T-helper 2 cell treated with Interferon-gamma antibody and Interleukin-4, amounts not matched to agents 5 μg/mL and 100 μg/mL, for 36 hours (primary cell): ENCODE measurements around the gene NPRL2.

Experiments used
- DNase-seq: peaks from one replicate; pipeline ENCODE4 v3.0.0; 2021; ENCODE audit warnings: low spot score
- H3K27ac Mint-ChIP-seq: one replicate; pipeline ENCODE4 v1.8.0; 2021; ENCODE audit warnings: mild to moderate bottlenecking, mixed read lengths
- H3K27me3 Mint-ChIP-seq: one replicate; pipeline ENCODE4 v1.8.0; 2021; ENCODE audit warnings: low read depth, mixed read lengths
- H3K36me3 Mint-ChIP-seq: one replicate; pipeline ENCODE4 v1.8.0; 2021; ENCODE audit warnings: low read depth, mixed read lengths
- H3K4me1 Mint-ChIP-seq: one replicate; pipeline ENCODE4 v1.8.0; 2021; ENCODE audit warnings: low read depth, mixed read lengths
- H3K4me3 Mint-ChIP-seq: one replicate; pipeline ENCODE4 v1.8.0; 2022; ENCODE audit warnings: mild to moderate bottlenecking, moderate library complexity, mixed read lengths
- H3K9me3 Mint-ChIP-seq: one replicate; pipeline ENCODE4 v1.8.0; 2021; ENCODE audit warnings: mixed read lengths

NPRL2 gene

DNA sequence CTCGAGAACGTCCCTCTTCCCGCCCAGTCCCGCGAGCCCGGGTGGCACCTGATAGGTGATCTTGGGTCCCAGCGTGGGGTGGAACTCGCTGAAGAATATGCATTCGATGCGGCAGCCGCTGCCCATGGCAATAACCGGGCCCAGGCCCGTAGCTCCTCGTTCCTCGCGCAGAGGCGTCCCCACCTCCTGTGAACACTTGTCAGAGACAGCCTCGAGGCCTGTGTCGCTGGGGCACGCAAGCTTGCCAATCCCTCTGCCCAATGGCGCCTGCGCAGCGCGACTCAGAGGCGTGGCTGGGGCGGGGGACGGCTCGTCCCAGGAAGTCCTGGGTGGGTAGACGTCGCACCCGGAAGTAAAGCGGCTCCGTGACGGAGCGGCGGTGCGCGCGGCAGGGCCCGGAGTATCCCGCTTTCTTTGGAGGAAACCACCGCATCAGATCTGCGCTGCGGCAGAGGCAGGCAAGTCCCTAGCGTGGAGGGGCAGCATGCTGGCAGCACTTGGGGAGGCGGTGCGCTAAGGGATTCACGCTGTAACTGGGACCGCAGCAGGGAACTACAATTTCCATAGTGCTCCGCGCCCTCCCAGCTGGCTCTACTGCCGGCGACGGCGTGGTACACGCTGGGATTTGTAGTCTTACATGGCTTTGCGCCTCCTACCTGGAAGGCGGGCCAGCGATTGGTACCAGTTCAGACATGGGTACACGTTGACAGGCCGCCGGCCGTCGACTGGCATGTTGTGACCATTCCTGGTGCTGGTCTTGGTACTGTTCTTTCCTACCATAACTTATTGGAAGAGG, at the start of gene NPRL2, which contains the start of gene CYB561D2:
Gene NPRL2, minus strand, starts transcription at position 249 of the 796 bp plus-strand sequence. Its CDS starts 123 bp downstream, at position 126.
Gene CYB561D2, plus strand, starts transcription at position 336 of the 796 bp plus-strand sequence. CDS start 572 bp downstream, outside the sequence.
- peaks cover 46% of the 10 kb centered on the region for H3K4me1 Mint-ChIP-seq
- peak within 1 kb of the TSS; percentile 97 for H3K27ac Mint-ChIP-seq
- H3K9me3 Mint-ChIP-seq: no peaks in the 10 kb centered on the region
- H3K36me3 Mint-ChIP-seq: peaks cover 44% of the 10 kb centered on the region
- peak; percentile 99 for DNase-seq
- no peaks in the 10 kb centered on the region for H3K27me3 Mint-ChIP-seq
- peak within 1 kb of the TSS; percentile 93 for H3K4me3 Mint-ChIP-seq

DNA sequence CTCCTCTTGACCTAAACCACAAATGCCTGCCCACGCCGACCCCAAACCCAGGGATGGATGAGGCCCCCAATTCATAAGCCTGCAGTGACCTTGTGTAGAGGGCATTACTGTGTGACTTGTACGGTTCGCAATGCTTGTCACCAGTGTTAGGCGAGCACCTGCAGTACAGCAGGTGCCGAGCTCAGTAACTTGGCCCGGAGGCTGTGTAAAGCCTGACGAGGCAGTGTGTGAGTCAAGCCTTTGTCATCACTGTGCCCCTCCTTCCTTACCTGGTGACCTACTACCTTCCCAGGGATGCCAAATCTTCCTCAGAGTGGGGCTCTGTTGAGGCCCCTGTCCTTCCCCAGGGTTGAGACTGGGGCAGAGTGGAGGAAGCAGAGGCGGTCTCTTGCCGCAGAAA, 45.9 kb upstream of the NPRL2 start:
- Mint-ChIP-seq H3K4me3 (no peak overlapping the region), H3K27me3 (no peaks in the 10 kb centered on the region), H3K4me1 (peaks cover 4% of the 10 kb centered on the region), H3K36me3 (no peaks in the 10 kb centered on the region), H3K9me3 (no peaks in the 10 kb centered on the region), H3K27ac (no peak overlapping the region)
- DNase-seq: no peak

DNA sequence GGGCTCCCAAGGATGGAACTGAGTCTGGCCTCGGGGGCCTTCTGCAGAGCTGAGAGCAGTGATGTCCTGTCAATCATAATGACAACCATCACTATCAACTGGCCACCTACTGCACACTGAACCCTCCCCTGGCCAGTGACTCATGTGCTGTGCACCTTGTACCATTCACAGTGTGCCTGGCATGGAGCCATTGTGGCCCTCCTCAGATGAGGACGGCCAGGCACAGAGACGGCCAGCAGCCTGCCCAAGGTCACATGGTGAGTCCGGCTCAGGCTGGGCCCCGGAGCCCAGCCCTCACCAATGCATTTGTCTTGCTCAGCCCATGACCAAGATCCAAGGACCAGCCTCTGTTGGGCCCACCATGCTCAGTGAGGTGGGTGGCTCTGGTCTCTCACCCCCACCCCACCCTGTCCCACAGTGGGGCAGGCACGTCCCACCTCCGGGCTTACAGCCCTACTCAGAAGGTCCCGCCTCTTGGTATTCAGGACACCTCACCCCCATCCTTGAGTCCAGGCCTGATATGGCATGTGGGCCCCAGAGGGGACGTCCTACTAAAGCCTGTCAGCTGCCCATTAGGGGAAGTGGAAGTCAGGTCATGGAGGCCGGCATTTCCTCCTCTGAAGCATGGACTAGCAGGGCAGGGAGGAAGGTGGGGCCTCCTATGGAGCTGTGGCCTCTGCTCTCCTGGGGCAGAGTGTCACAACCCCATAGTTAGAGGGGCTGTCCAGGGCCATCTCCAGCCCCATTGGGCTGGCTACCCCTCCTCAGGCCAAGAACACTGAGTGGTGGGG, 44.7 kb upstream of the NPRL2 start:
- no peaks in the 10 kb centered on the region for H3K36me3 Mint-ChIP-seq
- no peaks in the 10 kb centered on the region for H3K9me3 Mint-ChIP-seq
- DNase-seq: no peak
- peaks cover 4% of the 10 kb centered on the region for H3K4me1 Mint-ChIP-seq
- no peak overlapping the region for H3K4me3 Mint-ChIP-seq
- no peak overlapping the region for H3K27ac Mint-ChIP-seq
- no peaks in the 10 kb centered on the region for H3K27me3 Mint-ChIP-seq

- DNase-seq: no peak
- H3K4me3 Mint-ChIP-seq: no peak overlapping the region
- H3K27me3 Mint-ChIP-seq: no peaks in the 10 kb centered on the region
- H3K27ac Mint-ChIP-seq: no peak overlapping the region
- H3K4me1 Mint-ChIP-seq: peaks cover 4% of the 10 kb centered on the region
- no peaks in the 10 kb centered on the region for H3K9me3 Mint-ChIP-seq
- no peaks in the 10 kb centered on the region for H3K36me3 Mint-ChIP-seq
Observed at GRCh38 chr3:50393061-50393460, 42.5 kb upstream of the NPRL2 start.

DNA sequence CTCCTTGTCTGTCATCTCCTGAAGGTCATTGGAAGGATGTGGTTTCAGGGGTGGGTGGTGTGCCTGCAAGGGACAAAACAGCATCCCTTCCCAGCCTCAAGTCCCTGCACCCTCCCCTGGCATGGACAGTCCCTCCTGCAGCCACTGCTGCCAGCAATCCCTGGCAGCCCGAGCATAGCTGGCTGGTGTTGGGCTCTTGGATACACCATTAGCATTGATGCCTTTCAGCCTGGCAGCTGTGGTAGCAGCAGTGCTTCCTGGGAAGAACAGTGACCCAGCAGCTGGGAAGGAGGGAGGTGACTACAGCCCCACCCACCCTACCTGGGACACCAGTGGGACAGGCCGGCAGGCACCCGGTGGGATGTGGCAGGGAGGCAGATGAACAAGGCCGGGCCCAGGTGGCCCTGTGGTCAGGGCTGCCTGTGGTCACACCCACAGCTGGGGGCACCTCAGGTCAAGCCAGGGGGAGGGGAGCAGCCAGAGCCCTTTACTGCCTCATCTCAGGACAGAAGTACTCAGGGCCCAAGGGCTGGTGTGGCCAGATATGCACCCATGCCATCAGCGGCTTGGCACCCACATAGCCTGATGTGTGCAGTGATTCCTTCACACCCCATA, 41.6 kb upstream of the NPRL2 start:
- no peak overlapping the region for H3K27ac Mint-ChIP-seq

GRCh38 chr3:50390508-50391224, 40.1 kb upstream of the NPRL2 start:
- H3K9me3 Mint-ChIP-seq: no peaks in the 10 kb centered on the region
- no peak overlapping the region for H3K27ac Mint-ChIP-seq
- no peaks in the 10 kb centered on the region for H3K27me3 Mint-ChIP-seq
- DNase-seq: no peak
- no peaks in the 10 kb centered on the region for H3K36me3 Mint-ChIP-seq
- no peak overlapping the region for H3K4me3 Mint-ChIP-seq
- H3K4me1 Mint-ChIP-seq: peaks cover 4% of the 10 kb centered on the region

More for the DNA sequence above, 41.6 kb upstream of the NPRL2 start:
- Mint-ChIP-seq H3K27me3 (no peaks in the 10 kb centered on the region), H3K36me3 (no peaks in the 10 kb centered on the region), H3K9me3 (no peaks in the 10 kb centered on the region), H3K4me3 (no peak overlapping the region), H3K4me1 (peaks cover 4% of the 10 kb centered on the region)
- DNase-seq: no peak

DNA sequence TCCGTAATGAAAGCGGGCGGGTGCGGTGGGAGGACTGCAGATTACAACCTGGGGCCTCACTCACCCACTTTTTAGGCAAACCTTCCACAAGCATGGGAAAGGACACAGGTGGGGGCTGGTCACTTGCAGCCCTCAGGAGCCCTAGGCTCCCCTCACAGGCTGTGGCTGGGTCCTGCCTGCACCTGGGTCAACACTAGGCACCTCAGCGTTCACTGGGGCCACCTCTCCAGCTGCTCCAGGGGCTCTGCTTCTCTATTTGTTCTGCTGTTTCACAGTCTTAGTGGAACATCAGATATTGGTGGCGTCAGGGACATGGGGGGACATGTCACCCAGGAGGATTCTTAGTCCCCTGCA, 38.8 kb upstream of the NPRL2 start:
- H3K27me3 Mint-ChIP-seq: no peaks in the 10 kb centered on the region
- H3K4me1 Mint-ChIP-seq: peaks cover 4% of the 10 kb centered on the region
- H3K27ac Mint-ChIP-seq: no peak overlapping the region
- H3K36me3 Mint-ChIP-seq: no peaks in the 10 kb centered on the region
- no peaks in the 10 kb centered on the region for H3K9me3 Mint-ChIP-seq
- no peak for DNase-seq
- no peak overlapping the region for H3K4me3 Mint-ChIP-seq

GRCh38 chr3:50388720-50389413, 38.3 kb upstream of the NPRL2 start:
- no peaks in the 10 kb centered on the region for H3K36me3 Mint-ChIP-seq
- no peak for DNase-seq
- H3K27ac Mint-ChIP-seq: no peak overlapping the region
- H3K27me3 Mint-ChIP-seq: no peaks in the 10 kb centered on the region
- no peaks in the 10 kb centered on the region for H3K9me3 Mint-ChIP-seq
- H3K4me3 Mint-ChIP-seq: no peak overlapping the region
- H3K4me1 Mint-ChIP-seq: peaks cover 4% of the 10 kb centered on the region

GRCh38 chr3:50388016-50388719, 37.6 kb upstream of the NPRL2 start:
- Mint-ChIP-seq H3K4me1 (peaks cover 4% of the 10 kb centered on the region), H3K27ac (no peak overlapping the region), H3K27me3 (no peaks in the 10 kb centered on the region), H3K4me3 (no peak overlapping the region), H3K36me3 (no peaks in the 10 kb centered on the region), H3K9me3 (no peaks in the 10 kb centered on the region)
- no peak for DNase-seq

DNA sequence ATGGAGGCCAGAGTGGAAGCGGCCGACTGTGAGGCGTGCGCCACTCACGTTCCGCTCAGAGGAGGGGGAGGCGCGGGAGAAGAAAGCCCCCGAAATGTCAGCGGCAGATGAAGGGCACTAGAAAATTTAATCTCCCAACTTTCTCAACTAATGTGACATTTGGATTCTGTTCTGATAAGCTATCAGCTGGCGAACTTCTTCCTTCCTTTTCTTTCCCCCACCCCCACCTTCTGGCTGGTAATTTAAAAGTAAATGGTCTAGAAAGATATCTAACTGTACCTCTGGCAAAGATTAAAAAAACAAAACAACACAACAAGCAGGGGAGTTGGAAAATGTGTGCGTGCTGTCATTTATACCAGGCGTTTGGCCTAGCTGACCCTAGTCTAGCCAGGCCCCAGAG, 35.2 kb upstream of the NPRL2 start:
- Mint-ChIP-seq H3K27me3 (no peaks in the 10 kb centered on the region), H3K27ac (no peak overlapping the region), H3K36me3 (no peaks in the 10 kb centered on the region), H3K9me3 (no peaks in the 10 kb centered on the region), H3K4me1 (no peaks in the 10 kb centered on the region), H3K4me3 (no peak overlapping the region)
- DNase-seq: no peak

- Mint-ChIP-seq H3K27ac (no peak overlapping the region), H3K4me3 (no peak overlapping the region), H3K36me3 (no peaks in the 10 kb centered on the region), H3K27me3 (no peaks in the 10 kb centered on the region), H3K9me3 (no peaks in the 10 kb centered on the region), H3K4me1 (no peaks in the 10 kb centered on the region)
- DNase-seq: no peak
Observed at GRCh38 chr3:50383750-50384149, 33.2 kb upstream of the NPRL2 start.

DNA sequence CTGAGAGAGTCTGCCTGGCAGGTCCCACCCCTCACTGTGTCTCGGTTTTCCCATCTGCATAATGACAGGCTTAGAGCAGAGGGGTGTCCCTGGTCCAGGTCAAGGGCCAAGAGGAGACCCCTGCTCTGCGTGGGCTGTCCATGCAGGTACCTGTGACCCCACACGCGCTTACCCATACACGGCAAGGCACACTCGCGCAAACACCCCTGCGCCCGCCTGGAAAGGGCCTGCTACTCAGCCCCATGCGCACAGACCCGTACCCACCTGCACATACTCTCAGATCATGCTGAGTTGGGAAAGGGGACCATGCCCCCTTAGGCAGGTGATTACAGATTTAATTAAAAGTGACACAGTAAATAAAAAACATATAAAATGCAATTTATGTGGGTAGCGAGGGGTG, 32.1 kb upstream of the NPRL2 start:
- Mint-ChIP-seq H3K27me3 (no peaks in the 10 kb centered on the region), H3K4me1 (no peaks in the 10 kb centered on the region), H3K36me3 (no peaks in the 10 kb centered on the region), H3K4me3 (no peak overlapping the region), H3K9me3 (no peaks in the 10 kb centered on the region), H3K27ac (no peak overlapping the region)
- no peak for DNase-seq

- Mint-ChIP-seq H3K4me3 (no peak overlapping the region), H3K36me3 (no peaks in the 10 kb centered on the region)
- DNase-seq: no peak
Observed at GRCh38 chr3:50381383-50381782, 30.8 kb upstream of the NPRL2 start.

More at GRCh38 chr3:50381383-50381782, 30.8 kb upstream of the NPRL2 start:
- H3K27me3 Mint-ChIP-seq: no peaks in the 10 kb centered on the region
- H3K9me3 Mint-ChIP-seq: no peaks in the 10 kb centered on the region
- H3K4me1 Mint-ChIP-seq: no peaks in the 10 kb centered on the region
- no peak overlapping the region for H3K27ac Mint-ChIP-seq
